IMR-90 (cell line): ENCODE data around the gene TMEM72. TPM values are rescaled to one million over a fixed set of nuclear protein-coding genes. Genes with fewer than 3 reads are reported as not detected.

ENCODE experiments used
- ATAC-seq: fragments of 200-7000 bp; cut with Tn5 transposase; 2 replicates; pipeline ENCODE4 v1.9.1; 2020; ENCODE audit warnings: low read depth, mild to moderate bottlenecking, moderate library complexity
- BruUV-seq: library from RNA; stranded (reverse); fragments of 400-500 nt; replicated peaks from 2 replicates; lab custom pipeline; 2021; lab: Mats Ljungman, UMichigan
- CTCF ChIA-PET: fragments of 300-600 bp; formaldehyde crosslinking; extraction: SDS; loops from one replicate; lab custom pipeline; 2021; ENCODE audit warnings: antibody characterized with exemption; lab: Yijun Ruan, JAX
- POLR2A ChIA-PET: fragments of 300-600 bp; sonication (Branson Sonifier 250); formaldehyde crosslinking; loops from one replicate; lab custom pipeline; 2022; ENCODE audit warnings: antibody characterized with exemption; ENCODE audit not compliant: unreplicated experiment; lab: Charles Lee
- DNase-seq: peaks from one replicate; pipeline ENCODE4 v3.0.0; 2013
- H2AFZ ChIP-seq: replicated peaks from 2 replicates; pipeline ENCODE3; 2013; ENCODE audit warnings: low read length, mild to moderate bottlenecking; ENCODE audit not compliant: poor library complexity
- H2AK5ac ChIP-seq: 2 replicates; pipeline ENCODE4 v1.6.1; 2013; ENCODE audit warnings: low read depth, low read length, inconsistent platforms
- H2AK9ac ChIP-seq: replicated peaks from 2 replicates; pipeline ENCODE3; 2013; ENCODE audit warnings: mild to moderate bottlenecking, low read depth, low read length, moderate library complexity; ENCODE audit not compliant: poor library complexity
- H2BK120ac ChIP-seq: 2 replicates; pipeline ENCODE4 v1.6.1; 2013; ENCODE audit warnings: low read depth, low read length, inconsistent platforms
- H2BK15ac ChIP-seq: 3 replicates; pipeline ENCODE4 v1.6.1; 2013; ENCODE audit warnings: low read depth, low read length, inconsistent platforms
- H2BK20ac ChIP-seq: 2 replicates; pipeline ENCODE4 v1.6.1; 2013; ENCODE audit warnings: low read depth, mild to moderate bottlenecking, inconsistent platforms, low read length, moderate library complexity
- H2BK5ac ChIP-seq: 2 replicates; pipeline ENCODE4 v1.6.1; 2013; ENCODE audit warnings: mild to moderate bottlenecking, low read depth, low read length, inconsistent platforms; ENCODE audit not compliant: poor library complexity, severe bottlenecking
- H3K14ac ChIP-seq: replicated peaks from 2 replicates; pipeline ENCODE4 v1.6.1; 2013; ENCODE audit warnings: low read depth, low read length, inconsistent platforms
- H3K18ac ChIP-seq: 2 replicates; pipeline ENCODE4 v1.6.1; 2013; ENCODE audit warnings: low read depth, low read length, control low read depth
- H3K23ac ChIP-seq: 2 replicates; pipeline ENCODE4 v1.6.1; 2013; ENCODE audit warnings: low read depth, low read length, inconsistent platforms
- H3K27ac ChIP-seq: 2 replicates; pipeline ENCODE4 v1.5.1; 2013; ENCODE audit warnings: mild to moderate bottlenecking, control low read depth, low read length; ENCODE audit not compliant: insufficient read depth
- H3K27me3 ChIP-seq: 2 replicates; pipeline ENCODE4 v1.6.1; 2013; ENCODE audit warnings: low read length; ENCODE audit not compliant: control insufficient read depth, insufficient read depth
- H3K36me3 ChIP-seq: 2 replicates; pipeline ENCODE4 v1.6.1; 2013; ENCODE audit warnings: low read length, mixed read lengths; ENCODE audit not compliant: control insufficient read depth, insufficient read depth
- H3K4ac ChIP-seq: 2 replicates; pipeline ENCODE4 v1.6.1; 2013; ENCODE audit warnings: low read depth, low read length, inconsistent platforms
- H3K4me1 ChIP-seq: 2 replicates; pipeline ENCODE4 v1.6.1; 2013; ENCODE audit warnings: low read length, mixed read lengths; ENCODE audit not compliant: control insufficient read depth, insufficient read depth
- H3K4me2 ChIP-seq: 2 replicates; pipeline ENCODE4 v1.6.1; 2013; ENCODE audit warnings: low read depth, mild to moderate bottlenecking, control low read depth, low read length, moderate library complexity
- H3K4me3 ChIP-seq: 2 replicates; pipeline ENCODE4 v1.5.1; 2013; ENCODE audit warnings: low read depth, mild to moderate bottlenecking, control low read depth, low read length, moderate library complexity; ENCODE audit not compliant: insufficient read depth
- H3K56ac ChIP-seq: 2 replicates; pipeline ENCODE4 v1.6.1; 2013; ENCODE audit warnings: low read length, inconsistent platforms; ENCODE audit not compliant: insufficient read depth; ENCODE audit errors: extremely low read depth
- H3K79me1 ChIP-seq, 2 experiments: 2 replicates each; pipeline ENCODE4 v1.6.1; 2013; ENCODE audit warnings: low read length in 2 of 2, inconsistent platforms in 1 of 2, low read depth in 1 of 2
- H3K9ac ChIP-seq: 2 replicates; pipeline ENCODE4 v1.6.1; 2013; ENCODE audit warnings: low read depth, low read length, control low read depth
- H3K9me1 ChIP-seq: 2 replicates; pipeline ENCODE4 v1.6.1; 2013; ENCODE audit warnings: low read length, inconsistent platforms; ENCODE audit not compliant: insufficient read depth
- H3K9me3 ChIP-seq: 2 replicates; pipeline ENCODE4 v1.6.1; 2013; ENCODE audit warnings: low read length; ENCODE audit not compliant: control insufficient read depth, insufficient read depth
- H4K20me1 ChIP-seq: 2 replicates; pipeline ENCODE4 v1.6.1; 2013; ENCODE audit warnings: low read length, inconsistent platforms; ENCODE audit not compliant: insufficient read depth
- H4K5ac ChIP-seq: 2 replicates; pipeline ENCODE4 v1.6.1; 2013; ENCODE audit warnings: mild to moderate bottlenecking, low read depth, low read length, control low read depth
- H4K8ac ChIP-seq, 2 experiments: 2 replicates each; pipeline ENCODE4 v1.6.1; 2013; ENCODE audit warnings: low read depth in 2 of 2, low read length in 2 of 2, control low read depth in 1 of 2, inconsistent platforms in 1 of 2
- H4K91ac ChIP-seq: 2 replicates; pipeline ENCODE4 v1.6.1; 2013; ENCODE audit warnings: low read depth, low read length, inconsistent platforms; ENCODE audit not compliant: insufficient read depth
- CEBPB ChIP-seq: IDR thresholded peaks from 2 replicates; pipeline ENCODE4 v1.6.1; 2012; ENCODE audit warnings: low read depth, low read length, improper control_type of control experiment
- FOS ChIP-seq: fragments of 150-350 bp; IDR thresholded peaks from 2 replicates; pipeline ENCODE4 v1.6.1; 2016; ENCODE audit warnings: low read depth, low read length
- MAFK ChIP-seq: IDR thresholded peaks from 2 replicates; pipeline ENCODE4 v1.6.1; 2012; ENCODE audit warnings: low read depth, low read length, improper control_type of control experiment
- NFE2L2 ChIP-seq: fragments of 150-350 bp; IDR thresholded peaks from 2 replicates; pipeline ENCODE4 v1.6.1; 2016; ENCODE audit warnings: low read depth, mild to moderate bottlenecking, low read length
- POLR2A ChIP-seq: IDR thresholded peaks from 2 replicates; pipeline ENCODE4 v1.6.1; 2012; ENCODE audit warnings: mild to moderate bottlenecking, low read depth, low read length
- SMC3 ChIP-seq: fragments of 150-350 bp; IDR thresholded peaks from 2 replicates; pipeline ENCODE4 v1.6.1; 2016; ENCODE audit warnings: low read depth, mild to moderate bottlenecking, antibody characterized with exemption, low read length, moderate library complexity
- WGBS, 2 experiments: methylation state at CpG; one replicate each; pipeline versions ENCODE4 v1.1.5 to v1.1.7; 2013; ENCODE audit warnings: missing lambda C conversion rate in 2 of 2; ENCODE audit not compliant: insufficient read length in 1 of 2; ENCODE audit errors: extremely low coverage in 2 of 2; 5-methylcytosine and 5-hydroxymethylcytosine counted together
- dilution Hi-C: fragments of 300-500 bp; cut with HindIII; formaldehyde crosslinking; loops from one replicate; pipeline ENCODE4 v1.14.3; 2018; ENCODE audit warnings: low sequenced_read_pairs; ENCODE audit not compliant: unreplicated experiment
- in situ Hi-C: fragments of 300-500 bp; cut with MboI; formaldehyde crosslinking; loops from 3 replicates; pipeline ENCODE4 v1.14.3; 2019; ENCODE audit warnings: low sequenced_read_pairs, inconsistent platforms, mixed read lengths
- intact Hi-C: fragments of 100-400 bp; cut with micrococcal nuclease; formaldehyde crosslinking; loops from 2 replicates; pipeline ENCODE4 v1.10.0; 2022
- polyA plus RNA-seq, 3 experiments: library from polyadenylated mRNA; depleted of rRNA; stranded (reverse); fragments of >200 nt; gene quantifications; 2 replicates each; pipeline ENCODE4 v1.2.3, GENCODE V29; 2012; ENCODE audit warnings: low replicate concordance in 1 of 3
- total RNA-seq: library from RNA; depleted of rRNA; stranded (reverse); fragments of >200 nt; gene quantifications from 2 replicates; pipeline ENCODE4 v1.2.3, GENCODE V29; 2012
- TF ChIP-seq, protein P1 (sequence below): fragments of 150-350 bp; IDR thresholded peaks from 2 replicates; pipeline ENCODE4 v1.6.1; 2017; ENCODE audit warnings: mild to moderate bottlenecking, antibody characterized with exemption, low read length, low read depth
- TF ChIP-seq, protein P2 (sequence below): fragments of 150-350 bp; IDR thresholded peaks from 2 replicates; pipeline ENCODE4 v1.6.1; 2016; ENCODE audit warnings: low read depth, mild to moderate bottlenecking, low read length, moderate library complexity, borderline replicate concordance
- TF ChIP-seq, protein P3 (sequence below): conservative IDR thresholded peaks from 2 replicates; pipeline ENCODE4 v1.5.1; 2012; ENCODE audit warnings: mild to moderate bottlenecking, low read depth, low read length, improper control_type of control experiment

The TMEM72 gene
- total and polyA plus RNA-seq, 2 of the 4 experiments (the other 2 are of a cell fraction), result not detected

DNA sequence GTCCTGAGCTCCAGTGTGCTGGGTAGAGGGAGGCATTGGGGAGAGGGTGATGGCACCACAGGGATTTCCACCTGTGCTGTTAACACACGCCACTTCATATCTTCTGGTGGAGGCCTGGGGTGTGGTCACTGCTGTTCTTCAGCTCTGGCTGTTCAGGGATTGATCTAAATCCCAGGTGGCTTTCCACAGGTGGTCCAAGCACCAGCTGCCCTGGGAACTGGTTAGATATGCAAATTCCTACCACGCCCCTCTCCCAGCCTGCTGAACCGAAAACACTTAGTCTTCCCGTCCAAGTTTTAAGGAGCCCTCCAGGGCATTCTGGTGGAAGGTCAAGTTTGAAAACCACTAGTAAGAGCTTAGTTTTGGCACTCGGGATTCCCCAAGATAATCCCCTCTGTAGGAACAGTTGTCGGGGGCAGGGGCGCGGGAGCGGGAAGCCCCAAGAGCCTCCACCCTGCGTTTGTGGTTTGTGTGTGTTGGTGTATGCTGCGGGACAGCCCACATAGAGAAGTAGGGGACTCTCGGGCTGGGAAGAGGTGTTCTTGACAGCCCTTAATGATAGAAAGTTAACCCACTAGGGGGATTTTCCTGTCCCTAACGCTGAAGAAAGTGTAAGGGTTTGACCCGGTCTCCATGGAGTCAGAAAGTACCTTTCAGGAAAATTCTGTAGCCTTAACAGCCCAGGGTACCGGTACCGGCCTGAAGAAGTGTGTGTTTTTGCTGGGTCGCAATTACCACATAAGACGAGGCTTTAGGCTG, 62.4 kb downstream of the TMEM72 start (continued):
- TF ChIP-seq, protein P1, sequence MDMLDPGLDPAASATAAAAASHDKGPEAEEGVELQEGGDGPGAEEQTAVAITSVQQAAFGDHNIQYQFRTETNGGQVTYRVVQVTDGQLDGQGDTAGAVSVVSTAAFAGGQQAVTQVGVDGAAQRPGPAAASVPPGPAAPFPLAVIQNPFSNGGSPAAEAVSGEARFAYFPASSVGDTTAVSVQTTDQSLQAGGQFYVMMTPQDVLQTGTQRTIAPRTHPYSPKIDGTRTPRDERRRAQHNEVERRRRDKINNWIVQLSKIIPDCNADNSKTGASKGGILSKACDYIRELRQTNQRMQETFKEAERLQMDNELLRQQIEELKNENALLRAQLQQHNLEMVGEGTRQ, result no peak

DNA sequence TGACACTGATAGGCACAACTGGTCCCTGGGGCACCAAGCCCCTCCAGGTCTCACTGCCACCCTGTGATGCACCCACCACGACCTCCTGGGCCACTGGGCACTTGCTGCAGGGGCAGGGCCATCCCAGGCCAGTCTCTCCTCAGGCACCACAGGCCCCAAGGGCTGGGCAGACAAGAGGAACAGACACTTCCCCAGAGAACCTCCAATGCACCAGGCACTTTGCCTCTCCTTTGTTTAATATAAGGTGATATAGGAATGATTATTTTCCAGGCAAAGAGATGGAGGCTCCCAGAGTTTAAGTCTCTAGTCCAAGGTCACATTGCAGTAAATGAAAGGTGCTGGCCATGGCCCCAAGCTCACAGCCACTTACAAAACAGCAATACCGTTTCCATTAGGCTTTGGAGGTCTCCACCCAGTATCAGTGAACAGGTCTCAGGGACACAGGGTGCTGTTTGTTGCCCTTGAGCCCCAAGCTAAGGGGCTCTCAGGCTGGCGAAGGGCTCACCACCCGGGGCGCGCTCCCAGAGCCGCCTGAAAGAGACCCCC, 63.0 kb downstream of the TMEM72 start:
- DNase-seq (no peak), ATAC-seq (no peak)
- Histone ChIP-seq H3K4me2 (peak overlapping the region; percentile 80; the same call in 1 of the 2 replicates), H2BK15ac (peak overlapping the region; percentile 73; the same call in 2 of the 3 replicates), H2BK20ac (peak overlapping the region; percentile 27; the same call in 1 of the 2 replicates), H3K23ac (peak overlapping the region; percentile 74; the same call in 1 of the 2 replicates), H3K4me3 (no peak overlapping the region), H2AK5ac (peak overlapping the region; percentile 86), H3K9ac (peak overlapping the region; percentile 41; the same call in 1 of the 2 replicates), H3K56ac (peak overlapping the region; percentile 10; the same call in 1 of the 2 replicates), H4K5ac (peak overlapping the region; percentile 91), H2BK5ac (peak overlapping the region; percentile 68), H2AFZ (peak overlapping the region; percentile 98), H3K27ac (peak overlapping the region; percentile 53), H3K9me1 (peaks cover 16% of the 10 kb centered on the region), H4K20me1 (no peaks in the 10 kb centered on the region; the same call in 1 of the 2 replicates), H3K9me3 (no peaks in the 10 kb centered on the region), H2BK120ac (peak overlapping the region; percentile 81), H4K8ac (peak overlapping the region; percentile 94 to 99), H3K4ac (peak overlapping the region; percentile 97), H2AK9ac (peak overlapping the region; percentile 98), H4K91ac (peak overlapping the region; percentile 96), H3K4me1 (peaks cover 36% of the 10 kb centered on the region), H3K14ac (peak overlapping the region; percentile 90), H3K36me3 (peaks cover 25% of the 10 kb centered on the region; the same call in 1 of the 2 replicates), H3K79me1 (peaks cover 3 to 50% of the 10 kb centered on the region in 2 experiments; a peak in 3 of 4 replicates), H3K18ac (peak overlapping the region; percentile 42; the same call in 1 of the 2 replicates), H3K27me3 (no peaks in the 10 kb centered on the region)
- POLR2A ChIA-PET, result no interaction called here
- intact Hi-C loops (no loop called here), in situ Hi-C loops (no loop called here), dilution Hi-C loops (no loop called here)
- CTCF ChIA-PET, result no interaction called here
- WGBS, 2 experiments, result 44% methylated on average over 2 of the region's 7 CpGs; no CpG with 5 or more reads in 1 of the 2 experiments
- no TSS peak for BruUV-seq
- TF ChIP-seq MAFK (no peak), SMC3 (no peak), FOS (no peak), POLR2A (no peak), CEBPB (no peak), NFE2L2 (no peak)
- TF ChIP-seq, protein P2, sequence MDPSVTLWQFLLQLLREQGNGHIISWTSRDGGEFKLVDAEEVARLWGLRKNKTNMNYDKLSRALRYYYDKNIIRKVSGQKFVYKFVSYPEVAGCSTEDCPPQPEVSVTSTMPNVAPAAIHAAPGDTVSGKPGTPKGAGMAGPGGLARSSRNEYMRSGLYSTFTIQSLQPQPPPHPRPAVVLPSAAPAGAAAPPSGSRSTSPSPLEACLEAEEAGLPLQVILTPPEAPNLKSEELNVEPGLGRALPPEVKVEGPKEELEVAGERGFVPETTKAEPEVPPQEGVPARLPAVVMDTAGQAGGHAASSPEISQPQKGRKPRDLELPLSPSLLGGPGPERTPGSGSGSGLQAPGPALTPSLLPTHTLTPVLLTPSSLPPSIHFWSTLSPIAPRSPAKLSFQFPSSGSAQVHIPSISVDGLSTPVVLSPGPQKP, result no peak
- TF ChIP-seq, protein P1, result no peak
- TF ChIP-seq, protein P3, sequence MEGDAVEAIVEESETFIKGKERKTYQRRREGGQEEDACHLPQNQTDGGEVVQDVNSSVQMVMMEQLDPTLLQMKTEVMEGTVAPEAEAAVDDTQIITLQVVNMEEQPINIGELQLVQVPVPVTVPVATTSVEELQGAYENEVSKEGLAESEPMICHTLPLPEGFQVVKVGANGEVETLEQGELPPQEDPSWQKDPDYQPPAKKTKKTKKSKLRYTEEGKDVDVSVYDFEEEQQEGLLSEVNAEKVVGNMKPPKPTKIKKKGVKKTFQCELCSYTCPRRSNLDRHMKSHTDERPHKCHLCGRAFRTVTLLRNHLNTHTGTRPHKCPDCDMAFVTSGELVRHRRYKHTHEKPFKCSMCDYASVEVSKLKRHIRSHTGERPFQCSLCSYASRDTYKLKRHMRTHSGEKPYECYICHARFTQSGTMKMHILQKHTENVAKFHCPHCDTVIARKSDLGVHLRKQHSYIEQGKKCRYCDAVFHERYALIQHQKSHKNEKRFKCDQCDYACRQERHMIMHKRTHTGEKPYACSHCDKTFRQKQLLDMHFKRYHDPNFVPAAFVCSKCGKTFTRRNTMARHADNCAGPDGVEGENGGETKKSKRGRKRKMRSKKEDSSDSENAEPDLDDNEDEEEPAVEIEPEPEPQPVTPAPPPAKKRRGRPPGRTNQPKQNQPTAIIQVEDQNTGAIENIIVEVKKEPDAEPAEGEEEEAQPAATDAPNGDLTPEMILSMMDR, result no peak
